HCT116 (cell line): ENCODE results near the gene MLLT6. TPM values are rescaled to one million over a fixed set of nuclear protein-coding genes. Genes with fewer than 3 reads are reported as not detected.

Source experiments
- ATAC-seq: fragments of 200-7000 bp; cut with Tn5 transposase; 2 replicates; pipeline ENCODE4 v1.9.1; 2020; ENCODE audit warnings: mild to moderate bottlenecking, moderate library complexity
- BruUV-seq: library from RNA; stranded (reverse); fragments of 400-500 nt; replicated peaks from 2 replicates; lab custom pipeline; 2021; lab: Mats Ljungman, UMichigan
- CTCF ChIA-PET: fragments of 300-600 bp; sonication (Branson Sonifier 250); formaldehyde crosslinking; loops from one replicate; lab custom pipeline; 2021; ENCODE audit warnings: antibody characterized with exemption; lab: Charles Lee
- POLR2A ChIA-PET: fragments of 300-600, 350-600 bp; sonication (Branson Sonifier 250); formaldehyde crosslinking; loops from one replicate; lab custom pipeline; 2021; ENCODE audit warnings: antibody characterized with exemption; lab: Charles Lee
- RAD21 ChIA-PET, 2 experiments: fragments of 300-600 bp; sonication (Branson Sonifier 250); formaldehyde crosslinking; loops; one replicate each; lab custom pipeline; 2023; ENCODE audit warnings: low total read pairs in 2 of 2; ENCODE audit not compliant: uncharacterized antibody in 2 of 2, unreplicated experiment in 2 of 2, low non-redundant PET in 1 of 2; lab: Charles Lee
- DNase-seq: peaks from one replicate; pipeline ENCODE4 v3.0.0-alpha.2; 2010; ENCODE audit warnings: low read depth, low spot score
- H2AFZ ChIP-seq: fragments of 200-600 bp; shearing (Covaris generic), sonication (generic); 2 replicates; pipeline ENCODE4 v1.6.1; 2017; ENCODE audit warnings: low read depth, mixed run types, mixed read lengths, antibody characterized with exemption, low read length; ENCODE audit not compliant: poor library complexity, severe bottlenecking
- H3K27ac ChIP-seq: 2 replicates; pipeline ENCODE4 v1.5.1; 2012; ENCODE audit warnings: low read depth, low read length
- H3K27me3 ChIP-seq: fragments of 200-600 bp; sonication (generic); 2 replicates; pipeline ENCODE4 v1.6.1; 2016; ENCODE audit warnings: mixed run types, low read length, mixed read lengths; ENCODE audit not compliant: insufficient read depth
- H3K36me3 ChIP-seq, 2 experiments: fragments of 200-500 bp in 1 of 2; fragments of 200-600 bp in 1 of 2; sonication (Bioruptor generic) in 1 of 2; sonication (generic) in 1 of 2; 2 replicates each; pipeline versions ENCODE4 v1.5.1 to v1.6.1; 2014 to 2016; ENCODE audit warnings: low read length in 2 of 2, inconsistent platforms in 1 of 2, mixed read lengths in 1 of 2, mixed run types in 1 of 2; ENCODE audit not compliant: insufficient read depth in 2 of 2, control insufficient read depth in 1 of 2
- H3K4me1 ChIP-seq, 2 experiments: fragments of 200-600 bp in 1 of 2; sonication (generic) in 1 of 2; 2 replicates each; pipeline versions ENCODE4 v1.5.1 to v1.6.1; 2012 to 2017; ENCODE audit warnings: low read length in 2 of 2, inconsistent platforms in 1 of 2, mild to moderate bottlenecking in 1 of 2, mixed read lengths in 1 of 2, mixed run types in 1 of 2, moderate library complexity in 1 of 2; ENCODE audit not compliant: insufficient read depth in 2 of 2, control insufficient read depth in 1 of 2
- H3K4me2 ChIP-seq: fragments of 200-600 bp; sonication (generic); 2 replicates; pipeline ENCODE4 v1.6.1; 2017; ENCODE audit warnings: mixed run types, low read length, mixed read lengths
- H3K4me3 ChIP-seq, 2 experiments: fragments of 200-600 bp in 1 of 2; sonication (generic) in 1 of 2; replicated peaks in 1 of 2; 2 replicates each; pipeline ENCODE4 v1.5.1; 2011 to 2016; ENCODE audit warnings: low read length in 2 of 2, control low read depth in 1 of 2, low read depth in 1 of 2, mild to moderate bottlenecking in 1 of 2, mixed read lengths in 1 of 2, mixed run types in 1 of 2
- H3K79me2 ChIP-seq: fragments of 200-600 bp; sonication (generic); 2 replicates; pipeline ENCODE4 v1.6.1; 2017; ENCODE audit warnings: mild to moderate bottlenecking, mixed run types, low read length, moderate library complexity, mixed read lengths; ENCODE audit not compliant: insufficient read depth
- H3K9ac ChIP-seq: fragments of 200-600 bp; sonication (generic); 2 replicates; pipeline ENCODE4 v1.6.1; 2016; ENCODE audit warnings: low read length, mixed read lengths
- H3K9me2 ChIP-seq: fragments of 200-600 bp; sonication (generic), shearing (Covaris generic); 2 replicates; pipeline ENCODE4 v1.6.1; 2017; ENCODE audit warnings: mixed run types, mild to moderate bottlenecking, moderate library complexity; ENCODE audit not compliant: insufficient read depth
- H3K9me3 ChIP-seq, 2 experiments: fragments of 200-500 bp in 1 of 2; fragments of 200-600 bp in 1 of 2; sonication (Bioruptor generic) in 1 of 2; sonication (generic) in 1 of 2; 2 replicates each; pipeline ENCODE4 v1.6.1; 2014 to 2017; ENCODE audit warnings: low read length in 2 of 2, mixed read lengths in 2 of 2, inconsistent platforms in 1 of 2, low read depth in 1 of 2, mild to moderate bottlenecking in 1 of 2, mixed run types in 1 of 2, moderate library complexity in 1 of 2; ENCODE audit not compliant: control insufficient read depth in 1 of 2, insufficient read depth in 1 of 2
- H4K20me1 ChIP-seq: fragments of 200-600 bp; sonication (generic), shearing (Covaris generic); 2 replicates; pipeline ENCODE4 v1.6.1; 2017; ENCODE audit warnings: mixed run types, mild to moderate bottlenecking, moderate library complexity; ENCODE audit not compliant: insufficient read depth
- JUND ChIP-seq: IDR thresholded peaks from 2 replicates; pipeline ENCODE4 v1.6.1; 2012
- ZFX ChIP-seq: fragments of 450-650 bp; IDR thresholded peaks from 2 replicates; pipeline ENCODE4 v1.6.1; 2017
- intact Hi-C: fragments of 100-400 bp; cut with micrococcal nuclease; formaldehyde crosslinking; loops from 2 replicates; pipeline ENCODE4 v1.10.0; 2022
- total RNA-seq: library from RNA; stranded (reverse); gene quantifications from one replicate; pipeline ENCODE4 v1.2.1, GENCODE V29; 2021; ENCODE audit not compliant: unreplicated experiment
- TF ChIP-seq, protein P1 (sequence below), 3 experiments: fragments of 200-600 bp in 1 of 3; sonication (generic) in 1 of 3; IDR thresholded peaks in 2 of 3; conservative IDR thresholded peaks in 1 of 3; 2 replicates each; pipeline ENCODE4 v1.5.1; 2012 to 2017; ENCODE audit warnings: low read depth in 2 of 3, low read length in 2 of 3, antibody characterized with exemption in 1 of 3, borderline replicate concordance in 1 of 3, control low read depth in 1 of 3, mild to moderate bottlenecking in 1 of 3, mixed read lengths in 1 of 3, mixed run types in 1 of 3, moderate library complexity in 1 of 3; ENCODE audit not compliant: insufficient read depth in 1 of 3

The MLLT6 gene
- total RNA-seq, 1 experiment from 2014 or later = 110 TPM

DNA sequence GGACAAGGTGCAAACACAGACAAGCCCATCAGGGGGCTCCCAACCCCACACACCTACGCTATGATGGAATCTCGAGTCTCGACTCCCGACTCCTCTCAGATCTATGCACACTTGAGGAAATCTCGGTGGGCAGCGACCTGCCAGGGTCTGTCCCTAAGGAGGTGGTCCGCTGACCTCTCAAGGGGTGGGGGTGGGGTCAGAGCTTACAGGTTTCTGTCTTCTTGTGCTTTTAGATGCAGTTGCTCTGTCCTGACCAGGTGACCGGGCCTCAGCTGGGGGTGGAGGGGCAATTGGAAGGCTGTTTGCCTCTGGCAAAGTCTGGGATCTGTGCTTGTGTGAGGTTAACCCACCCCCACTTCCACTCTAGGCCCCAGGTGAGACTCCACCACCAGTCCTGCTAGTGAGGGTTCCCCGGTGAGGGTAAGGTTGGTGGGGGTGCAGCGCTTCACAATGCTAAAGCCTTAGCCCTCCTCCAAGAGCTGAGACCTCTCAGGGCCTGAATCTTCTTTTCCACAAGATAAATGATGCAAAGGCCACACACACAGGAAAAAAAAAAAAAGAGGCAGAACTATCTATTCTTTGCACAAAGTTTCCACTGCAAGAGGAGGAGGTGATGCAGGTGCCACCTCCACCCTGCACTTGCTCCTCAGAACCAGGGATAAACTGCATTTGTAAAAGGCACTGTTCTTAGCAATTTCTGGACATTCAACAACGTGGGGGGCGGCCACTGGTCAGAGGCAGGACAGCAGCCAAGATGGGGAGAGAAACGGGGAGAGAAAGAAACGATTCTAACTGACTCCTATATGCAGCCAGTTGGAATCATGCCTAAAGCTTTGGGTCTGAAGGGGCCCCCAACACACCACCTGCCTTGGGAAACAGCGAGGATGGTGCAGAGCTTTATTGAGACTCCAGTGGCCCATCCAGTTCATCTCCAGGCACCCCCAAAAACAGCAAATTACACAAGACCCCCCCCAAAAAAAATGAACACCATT, 29.2 kb downstream of the MLLT6 start:
- peak overlapping the region; percentile 47; the same call in 1 of the 2 replicates for H3K27ac ChIP-seq
- ATAC-seq (peak; percentile 24; the same call in 1 of the 2 replicates), DNase-seq (peak; percentile 24)
- H3K9me3 ChIP-seq = no peaks in the 10 kb centered on the region
- intact Hi-C loops = loop anchor here (10.0 kb wide), 1 partner anchor 421 kb away; the partner anchor contains the start of gene PLXDC1
- ChIA-PET RAD21 (interaction anchor here in 1 of 2 experiments (0.7 to 1.4 kb wide), 2 partner anchors 45 to 56 kb away, joined by 3 to 4 read pairs; no protein-coding TSS in a partner anchor), CTCF (interaction anchor here (0.9 to 2.5 kb wide), 13 partner anchors 12 to 176 kb away, joined by 3 to 19 read pairs (median 4); partner anchors contain the start of gene PCGF2), POLR2A (interaction anchor here (0.8 kb wide), 1 partner anchor 9 kb away, joined by 3 read pairs; no protein-coding TSS in a partner anchor)
- BruUV-seq = no TSS peak
- H3K79me2 ChIP-seq = peaks cover 37% of the 10 kb centered on the region
- H3K9ac ChIP-seq = no peak overlapping the region
- no peak overlapping the region for H3K4me3 ChIP-seq
- TF ChIP-seq JUND = no peak
- TF ChIP-seq, protein P1, sequence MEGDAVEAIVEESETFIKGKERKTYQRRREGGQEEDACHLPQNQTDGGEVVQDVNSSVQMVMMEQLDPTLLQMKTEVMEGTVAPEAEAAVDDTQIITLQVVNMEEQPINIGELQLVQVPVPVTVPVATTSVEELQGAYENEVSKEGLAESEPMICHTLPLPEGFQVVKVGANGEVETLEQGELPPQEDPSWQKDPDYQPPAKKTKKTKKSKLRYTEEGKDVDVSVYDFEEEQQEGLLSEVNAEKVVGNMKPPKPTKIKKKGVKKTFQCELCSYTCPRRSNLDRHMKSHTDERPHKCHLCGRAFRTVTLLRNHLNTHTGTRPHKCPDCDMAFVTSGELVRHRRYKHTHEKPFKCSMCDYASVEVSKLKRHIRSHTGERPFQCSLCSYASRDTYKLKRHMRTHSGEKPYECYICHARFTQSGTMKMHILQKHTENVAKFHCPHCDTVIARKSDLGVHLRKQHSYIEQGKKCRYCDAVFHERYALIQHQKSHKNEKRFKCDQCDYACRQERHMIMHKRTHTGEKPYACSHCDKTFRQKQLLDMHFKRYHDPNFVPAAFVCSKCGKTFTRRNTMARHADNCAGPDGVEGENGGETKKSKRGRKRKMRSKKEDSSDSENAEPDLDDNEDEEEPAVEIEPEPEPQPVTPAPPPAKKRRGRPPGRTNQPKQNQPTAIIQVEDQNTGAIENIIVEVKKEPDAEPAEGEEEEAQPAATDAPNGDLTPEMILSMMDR (IDR thresholded peaks at IDR 0.05 in 2 of 3, conservative IDR thresholded peaks at IDR 0.05 in 1 of 3; ENCODE audit: borderline replicate concordance in 1 of 3, insufficient read depth in 1 of 3, low read depth in 2 of 3, low read length in 2 of 3) = peak in 2 of 3 experiments; percentile 43 to 51; a peak in 4 of 6 replicates
- TF ChIP-seq ZFX = no peak
- H2AFZ ChIP-seq = no peak overlapping the region
- H3K4me1 ChIP-seq = peaks cover 11 to 32% of the 10 kb centered on the region in 2 experiments; a peak in 3 of 4 replicates
- H3K9me2 ChIP-seq = no peaks in the 10 kb centered on the region
- peaks cover 17 to 44% of the 10 kb centered on the region in 2 experiments for H3K36me3 ChIP-seq
- no peaks in the 10 kb centered on the region for H4K20me1 ChIP-seq
- no peak overlapping the region for H3K4me2 ChIP-seq
- no peaks in the 10 kb centered on the region for H3K27me3 ChIP-seq
